ENCODE results near the gene EXO5.
"Not testable (repeated sequence)": the region's sequence is repeated elsewhere in the genome, so short reads cannot be mapped to it uniquely, and the experiment has no call there.

Gene EXO5, protein sequence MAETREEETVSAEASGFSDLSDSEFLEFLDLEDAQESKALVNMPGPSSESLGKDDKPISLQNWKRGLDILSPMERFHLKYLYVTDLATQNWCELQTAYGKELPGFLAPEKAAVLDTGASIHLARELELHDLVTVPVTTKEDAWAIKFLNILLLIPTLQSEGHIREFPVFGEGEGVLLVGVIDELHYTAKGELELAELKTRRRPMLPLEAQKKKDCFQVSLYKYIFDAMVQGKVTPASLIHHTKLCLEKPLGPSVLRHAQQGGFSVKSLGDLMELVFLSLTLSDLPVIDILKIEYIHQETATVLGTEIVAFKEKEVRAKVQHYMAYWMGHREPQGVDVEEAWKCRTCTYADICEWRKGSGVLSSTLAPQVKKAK

GRCh38 chr1:40508375-40509341 lies at the start of gene EXO5:
EXO5 (plus strand) TSS chr1:40508767; CDS start chr1:40514545, 5,778 bp downstream.
- peak; percentile 62 to 84 (median 76) for DNase-seq (ENCODE audit: low read depth in 4 of 4, low spot score in 1 of 4)

DNA sequence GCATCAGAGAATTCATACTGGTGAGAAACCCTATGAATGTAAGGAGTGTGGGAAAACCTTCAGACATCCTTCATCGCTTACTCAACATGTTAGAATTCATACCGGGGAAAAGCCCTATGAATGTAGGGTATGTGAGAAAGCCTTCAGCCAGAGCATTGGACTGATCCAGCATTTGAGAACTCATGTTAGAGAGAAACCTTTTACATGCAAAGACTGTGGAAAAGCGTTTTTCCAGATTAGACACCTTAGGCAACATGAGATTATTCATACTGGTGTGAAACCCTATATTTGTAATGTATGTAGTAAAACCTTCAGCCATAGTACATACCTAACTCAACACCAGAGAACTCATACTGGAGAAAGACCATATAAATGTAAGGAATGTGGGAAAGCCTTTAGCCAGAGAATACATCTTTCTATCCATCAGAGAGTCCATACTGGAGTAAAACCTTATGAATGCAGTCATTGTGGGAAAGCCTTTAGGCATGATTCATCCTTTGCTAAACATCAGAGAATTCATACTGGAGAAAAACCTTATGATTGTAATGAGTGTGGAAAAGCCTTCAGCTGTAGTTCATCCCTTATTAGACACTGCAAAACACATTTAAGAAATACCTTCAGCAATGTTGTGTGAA lies 45.5 kb upstream of the EXO5 start:
- no peak for DNase-seq (ENCODE audit: low read depth in 4 of 4, low spot score in 1 of 4)

GRCh38 chr1:40469327-40469726 lies 39.2 kb upstream of the EXO5 start:
- DNase-seq (ENCODE audit: low read depth in 4 of 4, low spot score in 1 of 4) = no peak

- DNase-seq (ENCODE audit: low read depth in 4 of 4, low spot score in 1 of 4) = no peak
Measured at GRCh38 chr1:40475268-40475667, 33.3 kb upstream of the EXO5 start.

DNA sequence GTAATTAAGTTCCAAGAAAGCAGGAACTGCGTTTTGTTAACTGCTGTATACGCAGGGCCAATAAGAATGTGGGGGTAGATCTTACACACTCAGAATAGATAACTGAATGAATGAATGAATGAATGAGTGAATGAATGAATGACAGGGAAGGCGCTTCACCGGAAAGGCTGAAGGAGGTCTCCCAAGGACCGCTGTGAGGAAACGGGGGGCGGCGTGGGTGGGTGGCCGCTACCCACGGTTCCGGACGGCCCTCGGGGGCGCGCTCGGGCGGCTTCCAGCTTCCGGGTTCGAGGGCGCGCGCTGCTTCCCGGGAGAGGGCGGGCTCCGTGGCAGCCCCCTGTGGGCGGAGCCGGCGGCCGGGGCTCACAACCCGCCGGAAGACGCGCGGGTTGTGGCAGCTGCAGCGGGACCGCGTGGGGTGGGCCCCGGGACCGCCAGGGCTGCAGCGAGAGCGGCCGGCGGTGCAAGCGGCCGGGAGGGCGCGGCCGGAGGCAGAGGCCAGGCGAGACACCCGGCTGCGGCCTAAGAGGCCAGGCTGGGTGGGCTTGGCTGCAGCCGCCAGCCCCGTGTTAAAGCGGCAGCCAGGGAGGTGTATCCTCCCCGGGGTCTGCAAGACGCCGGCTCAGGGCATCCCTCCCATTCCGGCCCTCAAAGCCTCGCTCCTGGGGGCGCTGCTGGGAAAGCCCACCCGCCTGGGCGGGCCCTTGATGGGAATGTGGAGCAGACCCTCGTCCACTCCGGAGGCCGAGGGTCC lies 31.5 kb upstream of the EXO5 start, which contains the start of gene ZFP69:
Gene ZFP69, plus strand, starts transcription at position 367 of the 754 bp plus-strand sequence. CDS start 2,072 bp downstream, outside the sequence.
- DNase-seq (ENCODE audit: low read depth in 4 of 4, low spot score in 1 of 4) = peak; percentile 11 to 62 (median 45)

GRCh38 chr1:40477678-40478053 lies 30.9 kb upstream of the EXO5 start:
- no peak for DNase-seq (ENCODE audit: low read depth in 4 of 4, low spot score in 1 of 4)

GRCh38 chr1:40478276-40478675 lies 30.3 kb upstream of the EXO5 start:
- DNase-seq (ENCODE audit: low read depth in 4 of 4, low spot score in 1 of 4) = no peak

DNA sequence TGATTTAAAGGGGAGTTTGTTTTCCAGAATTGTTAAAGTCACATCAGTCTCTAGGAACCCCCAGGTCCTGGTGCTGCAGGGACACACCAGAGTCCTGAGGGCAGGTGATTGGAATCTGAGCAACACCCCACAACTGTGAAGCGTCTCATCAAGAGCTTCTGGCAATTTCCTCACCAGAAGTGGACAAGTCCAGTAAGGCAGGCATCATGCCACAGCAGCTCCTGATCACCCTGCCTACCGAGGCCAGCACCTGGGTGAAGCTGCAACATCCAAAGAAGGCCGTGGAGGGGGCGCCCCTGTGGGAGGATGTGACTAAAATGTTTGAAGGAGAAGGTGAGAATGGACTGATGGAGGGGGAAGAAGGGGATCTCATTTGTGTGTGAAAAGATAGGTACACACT lies 29.4 kb upstream of the EXO5 start:
- no peak for DNase-seq (ENCODE audit: low read depth in 4 of 4, low spot score in 1 of 4)

GRCh38 chr1:40495315-40495903 lies 13.2 kb upstream of the EXO5 start:
- no peak for DNase-seq (ENCODE audit: low read depth in 4 of 4, low spot score in 1 of 4)

GRCh38 chr1:40502651-40503050 lies 5.9 kb upstream of the EXO5 start:
- not testable (repeated sequence) for DNase-seq (ENCODE audit: low read depth in 4 of 4, low spot score in 1 of 4)

DNA sequence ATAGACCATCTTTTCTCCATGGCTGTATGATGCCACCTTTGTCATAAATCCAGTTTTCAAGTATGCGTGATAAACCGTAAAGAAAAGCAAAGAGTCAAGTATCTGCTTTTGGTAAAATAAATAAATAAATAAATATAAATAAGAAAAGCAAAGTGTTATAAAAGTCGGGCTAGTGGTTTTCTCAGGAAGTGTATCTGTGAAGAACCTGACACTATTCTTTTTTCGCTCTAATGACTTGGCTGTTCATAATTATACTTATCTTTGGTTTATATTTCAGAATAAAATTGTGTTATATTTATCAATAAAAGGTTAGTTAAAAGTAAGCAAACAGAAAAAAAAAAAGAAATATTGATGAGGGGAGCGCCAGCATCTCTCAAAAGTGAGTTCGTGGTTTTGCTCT lies 594 bp upstream of the EXO5 start:
- DNase-seq (ENCODE audit: low read depth in 4 of 4, low spot score in 1 of 4) = no peak

DNA sequence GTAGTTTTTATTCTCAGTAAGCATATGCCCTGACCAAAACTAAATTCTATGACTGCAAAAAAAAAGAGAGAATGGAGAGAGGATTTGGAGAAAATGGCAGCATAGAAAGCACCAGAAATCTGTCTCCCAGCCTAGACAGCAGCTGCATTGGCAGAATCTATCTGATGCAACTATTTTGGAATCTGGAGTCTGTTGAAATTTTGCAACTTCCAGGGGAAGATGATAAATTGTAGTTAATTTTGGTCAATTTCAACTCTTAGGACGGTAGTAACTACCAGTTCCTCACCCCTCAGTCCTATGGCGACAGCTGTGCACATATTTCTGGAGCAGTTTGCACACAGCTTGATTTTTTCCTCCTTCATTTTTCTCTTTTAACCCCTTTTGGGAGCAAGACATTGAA lies 10.9 kb downstream of the EXO5 start:
- no peak for DNase-seq (ENCODE audit: low read depth in 4 of 4, low spot score in 1 of 4)

GRCh38 chr1:40530735-40531380 lies 22.3 kb downstream of the EXO5 start:
- no peak for DNase-seq (ENCODE audit: low read depth in 4 of 4, low spot score in 1 of 4)

- peak; percentile 51 to 80 (median 68) for DNase-seq (ENCODE audit: low read depth in 4 of 4, low spot score in 1 of 4)
Measured at GRCh38 chr1:40531381-40532061, 23.0 kb downstream of the EXO5 start, which contains the start of gene ZNF684. ZNF684 (plus strand) TSS chr1:40531637; CDS start chr1:40533167, 1,530 bp downstream.

- DNase-seq (ENCODE audit: low read depth in 4 of 4, low spot score in 1 of 4) = no peak
Measured at GRCh38 chr1:40532062-40532389, 23.5 kb downstream of the EXO5 start.

DNA sequence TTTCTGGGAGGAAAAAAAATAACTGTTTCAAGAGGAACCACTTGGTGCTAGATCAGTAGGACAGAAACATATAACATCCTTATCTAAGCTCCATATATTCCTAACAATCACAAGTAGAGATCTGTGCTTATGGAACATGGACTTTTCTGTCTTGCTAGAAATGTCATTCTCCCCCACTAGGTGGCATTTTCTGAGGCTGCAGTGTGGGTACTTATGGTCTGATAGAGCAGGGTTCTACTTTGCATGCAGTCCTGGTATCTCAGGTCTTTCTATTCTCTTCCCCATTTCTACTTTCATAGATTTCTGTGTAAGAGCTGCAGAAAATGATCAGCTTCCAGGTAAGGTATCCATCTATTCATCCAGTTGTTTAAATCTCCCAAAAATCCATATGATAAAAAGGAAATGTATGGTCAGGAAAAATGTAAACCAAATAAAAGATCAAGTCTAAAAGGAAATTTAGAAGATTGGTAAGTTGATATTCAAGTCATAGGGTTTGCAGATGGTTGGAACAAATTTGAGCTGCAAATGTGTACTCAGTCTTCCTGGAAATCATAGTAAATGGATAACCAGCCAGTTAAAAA lies 24.4 kb downstream of the EXO5 start:
- DNase-seq (ENCODE audit: low read depth in 4 of 4, low spot score in 1 of 4) = no peak

DNA sequence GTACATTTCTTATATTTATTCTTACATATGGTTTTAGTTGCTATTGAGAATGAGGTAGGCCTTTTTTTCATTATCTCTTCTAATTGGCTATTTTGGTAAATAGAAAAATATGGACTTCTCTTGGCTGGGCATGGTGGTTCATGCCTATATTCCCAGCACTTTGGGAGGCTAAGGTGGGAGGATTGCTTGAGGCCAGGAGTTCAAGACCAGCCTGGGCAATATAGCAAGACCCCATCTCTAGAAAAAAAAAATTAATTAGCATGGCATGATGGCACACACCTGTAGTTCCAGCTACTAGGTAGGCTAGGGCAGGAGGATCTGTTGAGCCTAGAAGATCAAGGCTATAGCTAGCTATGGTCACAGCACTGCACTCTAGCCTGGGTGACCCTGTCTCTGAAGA lies 26.0 kb downstream of the EXO5 start:
- DNase-seq (ENCODE audit: low read depth in 4 of 4, low spot score in 1 of 4) = no peak

DNA sequence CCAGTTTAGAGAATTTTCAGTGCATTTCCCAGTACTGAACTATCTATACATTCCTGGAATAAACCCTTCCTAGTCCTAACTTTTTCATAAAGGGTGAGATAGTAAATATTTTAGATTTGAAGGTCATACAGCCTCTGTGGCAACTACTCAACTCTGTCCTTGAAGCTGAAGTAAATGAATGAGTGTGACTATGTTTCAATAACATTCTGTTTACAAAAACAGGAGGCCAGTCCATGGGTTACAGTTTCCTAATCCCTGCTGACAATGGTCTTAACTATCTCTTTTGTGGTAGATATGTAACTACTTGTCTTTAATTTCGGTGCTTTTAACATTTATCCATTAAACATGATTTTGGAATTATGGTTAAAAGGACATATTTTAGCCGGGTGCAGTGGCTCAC lies 27.2 kb downstream of the EXO5 start:
- DNase-seq (ENCODE audit: low read depth in 4 of 4, low spot score in 1 of 4) = no peak

GRCh38 chr1:40539338-40539737 lies 30.8 kb downstream of the EXO5 start:
- DNase-seq (ENCODE audit: low read depth in 4 of 4, low spot score in 1 of 4) = no peak

Data from stimulated activated CD4-positive, alpha-beta T cell treated with anti-CD3 and anti-CD28 coated beads, Interleukin-1b, Interleukin-23, amount 100 ng/mL, for 24 hours (primary cell).